T-helper 9 cell (primary cell): Measurements from ENCODE around the gene KATNAL2.
A peak's percentile ranks its signal among the peaks of the same experiment; 100 is the strongest.
"Not testable (repeated sequence)": the region's sequence is repeated elsewhere in the genome, so short reads cannot be mapped to it uniquely, and the experiment has no call there.

Experiments
- DNase-seq: peaks from one replicate; pipeline ENCODE4 v3.0.0-alpha.2; 2020

The KATNAL2 gene

GRCh38 chr18:46939337-46939963 is 22.0 kb downstream of the KATNAL2 start:
- no peak for DNase-seq

GRCh38 chr18:46939998-46940571 is 22.7 kb downstream of the KATNAL2 start:
- no peak for DNase-seq

GRCh38 chr18:46942646-46943045 is 25.2 kb downstream of the KATNAL2 start:
- no peak for DNase-seq

GRCh38 chr18:46946656-46947282 is 29.4 kb downstream of the KATNAL2 start:
- peak; percentile 12 for DNase-seq

GRCh38 chr18:46950064-46950656 is 32.8 kb downstream of the KATNAL2 start:
- no peak for DNase-seq

GRCh38 chr18:46953195-46953594 is 35.8 kb downstream of the KATNAL2 start:
- no peak for DNase-seq

- no peak for DNase-seq
These were observed 40.8 kb downstream of the KATNAL2 start for GRCh38 chr18:46958209-46958608.

- not testable (repeated sequence) for DNase-seq
These were observed 46.5 kb downstream of the KATNAL2 start for GRCh38 chr18:46963656-46964578.

- not testable (repeated sequence) for DNase-seq
These were observed 47.3 kb downstream of the KATNAL2 start for GRCh38 chr18:46964579-46965293.

GRCh38 chr18:46966266-46966665 is 48.9 kb downstream of the KATNAL2 start:
- DNase-seq = not testable (repeated sequence)

GRCh38 chr18:46969551-46969950 is 52.1 kb downstream of the KATNAL2 start:
- not testable (repeated sequence) for DNase-seq

- not testable (repeated sequence) for DNase-seq
These were observed 102.5 kb downstream of the KATNAL2 start for GRCh38 chr18:47019870-47020269.

- not testable (repeated sequence) for DNase-seq
These were observed 103.4 kb downstream of the KATNAL2 start for GRCh38 chr18:47020757-47021156.

GRCh38 chr18:47022821-47023220 is 105.4 kb downstream of the KATNAL2 start:
- DNase-seq = not testable (repeated sequence)

- not testable (repeated sequence) for DNase-seq
These were observed 106.5 kb downstream of the KATNAL2 start for GRCh38 chr18:47023769-47024465.

GRCh38 chr18:47025557-47026174 is 108.3 kb downstream of the KATNAL2 start:
- not testable (repeated sequence) for DNase-seq

GRCh38 chr18:47028738-47029137 is 111.3 kb downstream of the KATNAL2 start:
- DNase-seq = not testable (repeated sequence)

GRCh38 chr18:47029684-47030353 is 112.4 kb downstream of the KATNAL2 start:
- DNase-seq = not testable (repeated sequence)

- not testable (repeated sequence) for DNase-seq
These were observed 113.5 kb downstream of the KATNAL2 start for GRCh38 chr18:47030887-47031286.

GRCh38 chr18:47032945-47033344 is 115.5 kb downstream of the KATNAL2 start:
- no peak for DNase-seq
